HG03095 (cell line): ENCODE measurements around the gene VPREB1.
"Not testable (repeated sequence)": the region's sequence is repeated elsewhere in the genome, so short reads cannot be mapped to it uniquely, and the experiment has no call there.

ENCODE experiments used
- ATAC-seq: cut with Tn5 transposase; IDR thresholded peaks from one replicate; pipeline ENCODE4 v1.9.1; 2021; ENCODE audit warnings: moderate library complexity; ENCODE audit not compliant: unreplicated experiment

Gene VPREB1

GRCh38 chr22:22245256-22245909 is 797 bp downstream of the VPREB1 start:
- no peak for ATAC-seq

DNA sequence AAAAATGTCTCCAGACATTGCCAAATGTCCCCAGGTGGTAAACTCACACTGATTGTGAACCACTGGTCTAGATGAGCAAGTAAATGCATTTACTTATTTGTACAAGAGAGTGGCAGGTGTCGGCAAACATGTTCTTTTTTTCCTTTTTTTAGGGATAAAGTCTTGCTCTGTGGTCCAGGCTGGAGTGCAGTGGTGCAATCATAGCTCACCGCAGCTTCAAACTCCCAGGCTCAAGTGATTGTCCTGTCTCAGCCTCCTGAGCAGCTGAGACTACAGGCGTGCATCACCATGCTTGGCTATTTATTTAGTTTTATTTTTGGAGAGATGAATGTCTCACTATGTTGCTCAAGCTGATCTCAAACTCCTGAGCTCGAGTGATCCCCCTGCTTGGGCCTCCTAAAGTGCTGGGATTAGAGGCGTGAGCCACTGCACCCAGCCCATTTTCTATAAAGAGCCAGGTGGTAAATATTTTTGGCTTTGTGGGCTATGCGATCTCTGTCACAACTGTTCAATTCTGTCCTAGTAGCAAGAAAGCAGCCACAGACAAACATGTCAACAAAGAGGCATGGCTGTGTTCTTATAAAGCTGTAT is 1.4 kb downstream of the VPREB1 start:
- no peak for ATAC-seq

DNA sequence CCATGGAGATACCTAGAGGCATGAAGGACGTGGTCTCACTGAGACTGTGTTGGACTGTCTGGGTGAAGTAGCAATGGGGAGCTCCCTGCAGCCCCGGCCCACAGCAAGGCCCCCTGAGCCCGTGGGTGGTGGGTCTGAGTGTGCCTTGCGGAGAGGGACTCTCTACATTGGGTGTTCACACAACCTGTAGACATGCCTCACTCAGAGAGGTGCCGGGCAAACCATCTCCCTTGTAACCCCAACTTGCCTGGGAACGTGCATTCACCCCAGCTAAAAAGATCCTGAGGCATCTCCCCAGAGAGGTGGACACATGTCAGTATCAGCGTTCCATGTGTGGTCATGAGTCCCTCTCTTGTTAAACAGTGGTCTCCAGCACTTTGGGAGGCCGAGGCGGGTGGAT is 2.1 kb downstream of the VPREB1 start:
- no peak for ATAC-seq

GRCh38 chr22:22248878-22249277 is 4.3 kb downstream of the VPREB1 start:
- ATAC-seq = no peak

- not testable (repeated sequence) for ATAC-seq
Observed at GRCh38 chr22:22250651-22251050, 6.1 kb downstream of the VPREB1 start.

GRCh38 chr22:22256133-22256532 is 11.5 kb downstream of the VPREB1 start:
- not testable (repeated sequence) for ATAC-seq

DNA sequence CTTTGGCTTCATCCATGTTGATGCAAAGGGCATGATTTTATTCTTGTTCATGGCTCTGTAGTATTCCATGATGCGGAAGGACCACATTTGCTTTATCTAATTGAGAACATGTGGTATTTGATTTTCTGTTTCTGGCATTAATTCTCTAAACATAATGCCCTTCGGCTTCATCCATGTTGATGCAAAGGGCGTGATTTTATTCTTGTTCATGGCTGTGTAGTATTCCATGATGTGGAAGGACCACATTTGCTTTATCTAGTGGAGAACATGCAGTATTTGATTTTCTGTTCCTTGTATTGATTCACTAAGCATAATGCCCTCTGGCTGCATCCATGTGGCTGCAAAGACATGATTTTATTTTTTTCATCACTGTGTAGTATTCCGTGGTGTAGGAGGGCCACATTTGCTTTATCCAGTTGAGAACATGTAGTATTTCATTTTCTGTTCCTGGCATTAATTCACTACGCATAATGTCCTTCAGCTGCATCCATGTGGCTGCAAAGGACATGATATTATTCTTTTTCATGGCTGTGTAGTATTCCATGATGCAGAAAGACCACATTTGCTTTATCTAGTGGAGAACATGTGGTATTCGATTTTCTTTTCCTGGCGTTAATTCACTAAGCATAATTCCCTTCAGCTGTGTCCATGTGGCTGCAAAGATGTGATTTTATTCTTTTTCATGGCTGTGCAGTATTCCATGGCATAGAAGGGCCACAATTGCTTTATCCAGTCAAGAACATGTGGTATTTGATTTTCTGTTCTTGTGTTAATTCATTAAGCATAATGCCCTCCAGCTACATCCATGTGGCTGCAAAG is 14.2 kb downstream of the VPREB1 start:
- ATAC-seq = not testable (repeated sequence)

DNA sequence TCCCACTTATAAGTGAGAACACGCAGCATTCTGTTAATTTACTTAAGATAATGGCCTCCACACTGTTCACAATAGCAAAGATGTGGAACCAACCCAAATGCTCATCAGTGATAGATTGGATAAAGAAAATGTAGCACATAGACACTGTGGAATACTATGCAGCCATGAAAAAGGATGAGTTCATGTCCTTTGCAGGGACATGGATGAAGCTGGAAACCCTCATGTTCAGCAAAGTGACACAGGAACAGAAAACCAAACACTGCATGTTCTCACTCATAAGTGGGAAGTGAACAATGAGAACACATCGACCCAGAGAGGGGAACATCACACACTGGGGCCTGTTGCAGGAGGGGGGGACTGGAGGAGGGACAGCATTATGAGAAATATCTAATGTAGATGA is 15.6 kb downstream of the VPREB1 start:
- ATAC-seq = not testable (repeated sequence)

DNA sequence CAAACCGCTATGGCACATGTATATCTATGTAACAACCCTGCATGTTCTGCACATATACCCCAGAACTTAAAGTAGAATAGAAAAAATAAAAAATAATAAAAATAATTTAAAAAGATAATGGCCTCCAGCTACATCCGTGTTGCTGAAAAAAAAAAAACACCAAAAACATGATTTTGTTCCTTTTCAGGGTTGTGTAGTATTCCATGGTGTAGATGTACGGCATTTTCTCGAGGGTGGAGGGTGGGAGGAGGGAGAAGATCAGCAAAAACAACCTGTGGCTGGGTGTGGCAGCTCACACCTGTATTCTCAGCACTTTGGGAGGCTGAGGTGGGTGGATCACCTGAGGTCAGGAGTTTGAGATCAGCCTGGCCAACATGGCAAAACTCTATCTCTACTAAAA is 16.0 kb downstream of the VPREB1 start:
- not testable (repeated sequence) for ATAC-seq

GRCh38 chr22:22262332-22263074 is 17.9 kb downstream of the VPREB1 start:
- not testable (repeated sequence) for ATAC-seq

DNA sequence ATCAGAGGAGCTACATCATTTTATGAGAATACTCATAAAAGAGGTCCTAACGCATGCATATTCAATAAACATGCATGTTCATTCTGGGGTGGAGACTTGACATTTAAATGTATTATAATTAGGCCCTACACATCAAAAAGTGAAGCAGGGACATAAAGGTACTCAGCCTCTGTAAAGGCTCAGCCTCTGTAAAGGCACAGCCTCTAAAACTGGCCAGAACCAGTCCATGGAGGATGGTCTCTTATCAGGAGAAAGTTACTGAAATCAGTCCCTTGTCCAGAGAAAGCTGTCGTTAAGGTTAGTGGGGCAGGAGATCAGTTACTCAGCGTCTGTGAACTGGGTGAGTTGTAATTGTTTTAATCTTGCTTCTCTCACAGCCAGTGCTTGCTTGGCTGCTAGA is 19.2 kb downstream of the VPREB1 start:
- not testable (repeated sequence) for ATAC-seq

- ATAC-seq = not testable (repeated sequence)
Observed at GRCh38 chr22:22270036-22270676, 25.6 kb downstream of the VPREB1 start.

GRCh38 chr22:22277423-22277822 is 32.8 kb downstream of the VPREB1 start:
- ATAC-seq = not testable (repeated sequence)

- not testable (repeated sequence) for ATAC-seq
Observed at GRCh38 chr22:22284962-22285756, 40.6 kb downstream of the VPREB1 start.

- not testable (repeated sequence) for ATAC-seq
Observed at GRCh38 chr22:22286390-22287105, 42.0 kb downstream of the VPREB1 start.

DNA sequence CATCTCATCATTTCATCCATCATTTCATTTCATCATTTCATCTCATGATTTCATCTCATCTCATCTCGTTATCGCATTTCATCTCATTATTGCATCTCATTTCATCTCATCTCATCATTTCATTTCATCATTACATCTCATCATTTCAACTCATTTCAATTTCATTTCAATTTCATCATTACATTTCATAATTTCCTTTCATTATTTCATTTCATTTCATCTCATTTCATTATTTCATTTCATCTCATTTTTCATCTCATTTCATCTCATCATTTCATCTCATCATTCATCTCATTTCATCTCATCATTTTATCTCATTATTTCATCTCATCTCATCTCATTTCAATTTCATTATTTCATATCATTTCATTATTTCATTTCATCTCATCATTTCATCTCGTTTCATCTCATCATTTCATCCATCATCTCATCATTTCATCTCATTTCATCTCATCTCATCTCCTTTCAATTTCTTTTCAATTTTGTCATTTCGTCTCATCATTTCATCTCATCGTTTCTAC is 42.6 kb downstream of the VPREB1 start:
- ATAC-seq = not testable (repeated sequence)

GRCh38 chr22:22289666-22290065 is 45.1 kb downstream of the VPREB1 start:
- not testable (repeated sequence) for ATAC-seq

DNA sequence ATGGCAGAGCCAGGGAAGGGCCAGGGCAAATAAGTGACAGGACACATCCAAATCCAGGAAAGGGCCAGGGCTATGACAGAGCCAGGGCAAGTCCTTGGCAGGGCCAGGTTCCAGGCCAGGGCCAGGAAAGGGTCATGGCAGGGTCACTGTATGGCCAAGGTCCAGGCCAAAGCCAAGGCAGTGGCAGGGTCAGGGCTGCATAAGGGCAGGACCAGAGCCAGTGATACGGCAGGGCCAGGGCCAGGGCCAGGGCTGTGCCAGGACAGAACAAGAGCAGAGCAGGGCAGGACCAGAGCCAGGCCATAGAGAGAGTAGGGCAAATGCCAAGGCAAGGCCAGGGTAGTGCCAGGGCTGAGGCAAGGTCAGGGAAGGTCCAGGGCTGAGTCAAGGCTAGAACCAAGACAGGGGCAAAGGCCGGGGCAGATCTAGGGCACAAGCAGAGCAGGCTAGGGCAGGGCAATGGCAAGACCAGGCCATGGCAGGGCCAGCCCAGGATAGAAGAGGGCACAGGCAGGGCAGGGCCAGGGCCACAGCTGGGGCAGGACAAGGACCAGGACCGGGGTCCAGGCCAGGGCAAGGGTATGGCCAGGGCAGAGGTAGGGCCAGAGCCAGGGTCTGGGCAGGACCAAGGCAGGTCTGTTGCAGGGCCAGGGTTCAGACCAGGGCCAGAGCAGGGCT is 46.7 kb downstream of the VPREB1 start:
- ATAC-seq = not testable (repeated sequence)
